ENCODE results near the gene SLC66A1. TPM values are rescaled to one million over a fixed set of nuclear protein-coding genes. Genes with fewer than 3 reads are reported as not detected.

Gene SLC66A1
- total RNA-seq, 1 experiment from 2014 or later = 14.1 TPM

GRCh38 chr1:19326748-19327065, 14.6 kb downstream of the SLC66A1 start:
- DNase-seq (ENCODE audit: low spot score) = no peak
- H3K27ac Mint-ChIP-seq = no peak overlapping the region

GRCh38 chr1:19327301-19327700, 15.2 kb downstream of the SLC66A1 start:
- ChIA-PET CTCF (interaction anchor here (1.2 kb wide), 1 partner anchor 15 kb away, joined by 3 read pairs; the partner anchor contains the start of gene SLC66A1), POLR2A (no interaction called here)
- ATAC-seq (no peak), DNase-seq (ENCODE audit: low spot score) (no peak)
- TF ChIP-seq NFE2L1 (CRISPR knock-in tag; IDR thresholded peaks at IDR 0.05) = no peak
- TF ChIP-seq NR1H2 (CRISPR knock-in tag; IDR thresholded peaks at IDR 0.05) = no peak
- no peak for TF ChIP-seq AFF4 (CRISPR knock-in tag; IDR thresholded peaks at IDR 0.05; ENCODE audit: borderline replicate concordance)
- TF ChIP-seq ZNF671 (CRISPR knock-in tag; IDR thresholded peaks at IDR 0.05) = no peak
- no peak for TF ChIP-seq CREB1 (CRISPR knock-in tag; IDR thresholded peaks at IDR 0.05)
- no peak for TF ChIP-seq ZNF416 (CRISPR knock-in tag; IDR thresholded peaks at IDR 0.05)
- TF ChIP-seq ESRRA (CRISPR knock-in tag; IDR thresholded peaks at IDR 0.05; ENCODE audit: borderline replicate concordance) = no peak
- Mint-ChIP-seq H3K27me3 (ENCODE audit: low read depth) (no peaks in the 10 kb centered on the region), H3K9me3 (no peaks in the 10 kb centered on the region), H3K4me1 (no peaks in the 10 kb centered on the region), H3K36me3 (peaks cover 6% of the 10 kb centered on the region; the same call in 1 of the 2 replicates), H3K27ac (no peak overlapping the region), H3K4me3 (no peak overlapping the region)

More at GRCh38 chr1:19326748-19327065, 14.6 kb downstream of the SLC66A1 start:
- H3K4me1 Mint-ChIP-seq = no peaks in the 10 kb centered on the region
- CTCF ChIA-PET = interaction anchor here (1.2 kb wide), 1 partner anchor 14 kb away, joined by 3 read pairs; the partner anchor contains the start of gene SLC66A1
- peaks cover 6% of the 10 kb centered on the region; the same call in 1 of the 2 replicates for H3K36me3 Mint-ChIP-seq
- no peaks in the 10 kb centered on the region for H3K9me3 Mint-ChIP-seq
- no peak for ATAC-seq
- TF ChIP-seq SMAD4 (CRISPR knock-in tag; IDR thresholded peaks at IDR 0.05) (no peak), CBFB (CRISPR knock-in tag; IDR thresholded peaks at IDR 0.05; ENCODE audit: low read depth) (no peak), NR2C2 (CRISPR knock-in tag; IDR thresholded peaks at IDR 0.05) (no peak), OVOL2 (CRISPR knock-in tag; IDR thresholded peaks at IDR 0.05; ENCODE audit: borderline replicate concordance) (no peak), ZBTB43 (CRISPR knock-in tag; IDR thresholded peaks at IDR 0.05) (no peak), RELA (CRISPR knock-in tag; IDR thresholded peaks at IDR 0.05; ENCODE audit: borderline replicate concordance) (no peak), ZNF671 (CRISPR knock-in tag; IDR thresholded peaks at IDR 0.05) (no peak), ZBTB21 (CRISPR knock-in tag; IDR thresholded peaks at IDR 0.05; ENCODE audit: borderline replicate concordance) (no peak)
- H3K27me3 Mint-ChIP-seq (ENCODE audit: low read depth) = no peaks in the 10 kb centered on the region
- POLR2A ChIA-PET = no interaction called here
- H3K4me3 Mint-ChIP-seq = no peak overlapping the region

- no peaks in the 10 kb centered on the region for H3K27me3 Mint-ChIP-seq (ENCODE audit: low read depth)
- H3K9me3 Mint-ChIP-seq = no peaks in the 10 kb centered on the region
- no peak for DNase-seq (ENCODE audit: low spot score)
- H3K27ac Mint-ChIP-seq = no peak overlapping the region
- CTCF ChIA-PET = no interaction called here
- POLR2A ChIA-PET = no interaction called here
- peaks cover 6% of the 10 kb centered on the region; the same call in 1 of the 2 replicates for H3K36me3 Mint-ChIP-seq
- TF ChIP-seq MAX (CRISPR knock-in tag; IDR thresholded peaks at IDR 0.05) = no peak
- TF ChIP-seq SMAD4 (CRISPR knock-in tag; IDR thresholded peaks at IDR 0.05) = no peak
- no peak for TF ChIP-seq ZNF121 (CRISPR knock-in tag; IDR thresholded peaks at IDR 0.05)
- no peaks in the 10 kb centered on the region for H3K4me1 Mint-ChIP-seq
- no peak overlapping the region for H3K4me3 Mint-ChIP-seq
- ATAC-seq = no peak
These were observed 15.6 kb downstream of the SLC66A1 start for GRCh38 chr1:19327736-19328135.

- Mint-ChIP-seq H3K9me3 (no peaks in the 10 kb centered on the region), H3K4me3 (no peak overlapping the region), H3K27me3 (ENCODE audit: low read depth) (no peaks in the 10 kb centered on the region), H3K4me1 (no peaks in the 10 kb centered on the region), H3K27ac (no peak overlapping the region), H3K36me3 (peaks cover 6% of the 10 kb centered on the region; the same call in 1 of the 2 replicates)
- no peak for ATAC-seq
- DNase-seq (ENCODE audit: low spot score) = no peak
- ChIA-PET CTCF (no interaction called here), POLR2A (no interaction called here)
- TF ChIP-seq GTF2I (CRISPR knock-in tag; conservative IDR thresholded peaks at IDR 0.05) = no peak
- TF ChIP-seq ZNF416 (CRISPR knock-in tag; IDR thresholded peaks at IDR 0.05) = no peak
- no peak for TF ChIP-seq ZNF281 (CRISPR knock-in tag; IDR thresholded peaks at IDR 0.05)
- no peak for TF ChIP-seq GRHL2 (CRISPR knock-in tag; IDR thresholded peaks at IDR 0.05; ENCODE audit: insufficient replicate concordance, severe bottlenecking)
- TF ChIP-seq CREB1 (CRISPR knock-in tag; IDR thresholded peaks at IDR 0.05) = no peak
- TF ChIP-seq EMX1 (CRISPR knock-in tag; IDR thresholded peaks at IDR 0.05) = no peak
- TF ChIP-seq ESRRA (CRISPR knock-in tag; IDR thresholded peaks at IDR 0.05; ENCODE audit: borderline replicate concordance) = no peak
These were observed 16.4 kb downstream of the SLC66A1 start for GRCh38 chr1:19328486-19328885.

Data from WTC11 (cell line).